HG03558 (cell line): ENCODE results near the gene NAT8L.

Source experiments
- ATAC-seq: cut with Tn5 transposase; IDR thresholded peaks from one replicate; pipeline ENCODE4 v1.9.1; 2021; ENCODE audit warnings: moderate number of reproducible peaks; ENCODE audit not compliant: unreplicated experiment; ENCODE audit errors: extremely low read depth

The NAT8L gene

DNA sequence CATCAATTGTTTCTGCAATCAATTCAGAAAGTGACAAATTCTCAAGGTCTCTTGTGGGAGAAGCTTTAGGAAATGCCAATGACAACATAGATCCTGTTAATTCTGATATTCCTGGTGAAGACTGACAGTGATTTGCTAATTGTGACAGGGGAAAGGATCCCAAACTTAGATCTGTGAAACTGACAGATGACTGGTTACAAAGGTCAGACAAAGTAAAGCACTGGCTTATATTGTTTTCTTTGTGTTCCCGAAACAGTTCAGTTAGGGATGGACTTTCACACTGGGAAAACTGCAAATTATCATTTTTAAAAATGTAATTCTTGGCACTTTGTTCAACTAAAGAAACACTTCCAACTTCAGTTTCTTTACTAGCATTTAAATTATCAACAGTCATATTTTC, 30.1 kb downstream of the NAT8L start:
- ATAC-seq, result no peak

DNA sequence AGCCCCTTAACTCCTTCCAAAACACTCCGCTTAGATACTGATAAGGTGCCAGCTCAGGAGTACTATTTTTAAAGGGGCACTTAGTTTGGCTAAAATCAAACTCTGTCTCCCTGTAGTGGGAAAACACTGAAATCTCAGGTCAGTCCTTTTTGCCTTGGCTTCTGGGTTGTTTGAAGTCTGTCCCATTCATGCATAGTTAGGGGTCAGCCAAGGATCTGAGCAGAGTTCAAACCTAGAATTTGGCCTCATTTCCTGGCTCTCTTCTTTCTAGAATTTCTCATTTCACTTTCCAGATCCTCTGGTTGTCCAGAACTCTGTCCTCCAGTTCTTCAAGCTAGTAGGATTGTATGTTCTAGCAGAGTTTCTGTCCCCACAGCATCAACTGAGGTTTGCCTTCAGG, 31.5 kb downstream of the NAT8L start:
- ATAC-seq, result no peak

DNA sequence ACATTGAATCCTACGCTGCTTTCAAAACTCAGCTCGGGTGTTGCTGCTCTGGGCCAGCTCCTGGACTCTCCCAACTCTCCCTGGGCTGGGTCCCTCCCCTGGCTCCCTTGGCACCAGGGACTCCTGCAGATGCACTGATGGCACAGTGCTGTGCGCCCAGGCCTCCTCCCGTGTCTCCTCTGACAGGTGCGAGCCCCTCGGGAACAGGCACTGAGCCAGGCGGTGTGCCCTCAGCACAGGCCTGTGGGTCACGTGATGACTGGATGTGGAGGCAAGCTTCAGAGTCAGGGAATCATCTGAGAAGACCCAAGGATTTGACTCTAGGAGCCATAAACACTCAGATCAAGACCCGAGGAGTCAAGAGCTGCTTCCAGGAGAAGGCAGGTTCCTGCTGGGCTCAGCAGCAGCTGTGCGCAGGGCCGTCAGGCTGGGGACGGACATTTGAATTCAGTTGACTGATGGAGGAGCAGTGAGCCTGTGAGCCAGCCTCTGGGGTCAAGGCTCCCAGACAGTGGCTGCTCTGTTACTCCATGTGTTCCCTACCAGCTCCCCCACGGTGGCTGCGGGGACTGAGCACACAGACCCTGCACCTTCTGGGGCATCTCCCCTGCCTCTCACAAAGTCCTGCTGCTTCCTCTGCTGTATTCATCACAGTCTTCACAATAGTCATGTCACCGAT, 33.0 kb downstream of the NAT8L start:
- ATAC-seq, result no peak

DNA sequence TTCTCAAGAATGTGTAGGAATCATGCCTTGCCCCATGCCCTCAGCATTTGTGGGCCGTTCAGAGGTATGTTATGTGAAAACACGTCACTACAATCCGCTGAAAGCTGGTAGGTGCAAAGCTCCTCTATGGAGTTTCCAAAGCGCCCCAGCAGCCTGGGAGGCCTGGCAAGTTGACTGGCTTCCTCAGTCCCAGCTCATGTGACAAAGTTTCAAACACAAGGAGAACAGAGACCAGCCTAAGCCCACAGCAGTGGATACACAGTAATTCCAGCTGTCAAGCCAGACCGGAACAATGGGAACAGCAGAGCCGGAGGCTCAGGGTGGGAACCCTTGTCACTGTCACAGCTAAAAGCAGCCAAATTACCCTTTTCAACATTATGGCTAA, 33.5 kb downstream of the NAT8L start:
- ATAC-seq, result no peak

DNA sequence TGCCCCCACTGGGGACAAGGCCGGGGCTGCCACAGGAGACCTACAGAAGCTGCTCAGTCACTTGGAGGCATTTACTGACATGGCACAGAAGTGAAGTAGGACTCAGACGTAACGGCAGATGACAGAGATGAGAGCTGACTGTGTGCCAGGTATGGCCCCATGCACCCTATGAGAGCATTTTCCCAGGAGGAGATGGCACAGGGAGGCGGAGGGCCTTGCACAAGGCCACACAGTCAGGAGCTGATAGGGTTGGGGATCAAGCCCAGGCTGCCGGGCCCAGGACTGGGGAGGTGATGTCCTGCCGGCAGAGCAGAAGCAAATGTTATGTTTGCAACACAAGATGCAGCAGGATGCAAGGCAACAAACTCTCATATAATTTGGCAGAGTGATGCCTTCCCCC, 34.1 kb downstream of the NAT8L start:
- no peak for ATAC-seq

DNA sequence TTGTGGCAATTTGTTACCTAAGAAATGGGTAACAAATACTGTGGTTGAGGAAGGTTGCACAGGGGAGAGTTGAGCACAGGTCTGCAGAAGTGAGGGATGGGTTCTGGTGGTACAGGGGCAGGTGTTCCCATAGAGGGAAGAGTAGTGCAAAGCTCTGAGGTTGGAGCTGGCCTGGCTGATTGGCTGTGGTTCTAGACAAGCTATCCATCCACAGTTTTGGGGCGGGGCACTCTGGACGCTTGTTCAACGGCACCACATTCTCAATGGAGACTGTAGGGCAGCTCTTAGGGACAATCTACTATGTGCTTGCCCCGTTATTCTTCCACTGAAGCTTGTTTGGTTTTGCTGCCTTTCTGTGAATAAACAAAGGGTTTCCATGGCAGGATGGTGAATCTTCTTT, 35.4 kb downstream of the NAT8L start:
- ATAC-seq, result no peak

DNA sequence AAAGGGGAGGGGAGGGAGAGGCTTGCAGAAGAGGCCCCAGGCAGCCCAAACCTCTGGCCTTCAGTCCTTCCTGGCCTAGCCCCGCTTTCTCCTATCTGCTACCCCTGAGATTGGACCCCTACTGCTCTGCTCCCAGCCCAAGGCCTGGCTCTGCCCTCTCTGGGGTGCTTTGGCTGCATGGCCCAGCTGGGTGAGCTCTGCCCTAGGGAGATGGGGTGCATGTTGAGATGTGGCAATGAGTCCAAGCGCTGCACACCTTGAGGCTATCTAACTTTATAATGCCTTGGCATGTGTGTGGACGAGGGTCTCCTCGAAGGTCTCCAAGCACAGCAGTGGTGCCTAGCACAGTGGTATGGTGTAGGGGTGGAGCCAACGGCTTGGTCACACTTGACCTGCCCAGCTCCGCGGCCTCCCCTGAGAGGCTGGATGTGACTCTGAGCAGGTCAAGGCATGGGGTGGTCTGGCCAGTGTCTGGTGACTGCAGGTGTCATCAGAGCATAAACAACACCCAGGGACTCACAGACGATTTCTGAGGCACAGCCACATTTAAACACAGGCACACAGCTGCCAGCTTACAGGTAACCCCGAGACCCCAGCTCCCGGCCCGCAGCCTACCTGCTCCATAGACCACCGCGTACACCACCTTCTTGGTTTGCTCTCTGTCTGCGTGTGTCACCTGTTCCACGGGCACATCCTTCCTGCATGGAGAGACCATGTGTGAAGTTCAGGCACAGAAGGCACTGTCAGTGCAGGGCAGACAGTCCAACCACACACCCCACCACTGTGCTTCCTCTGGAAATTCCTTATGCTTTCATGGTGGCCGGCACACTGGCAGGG, 36.3 kb downstream of the NAT8L start:
- no peak for ATAC-seq

DNA sequence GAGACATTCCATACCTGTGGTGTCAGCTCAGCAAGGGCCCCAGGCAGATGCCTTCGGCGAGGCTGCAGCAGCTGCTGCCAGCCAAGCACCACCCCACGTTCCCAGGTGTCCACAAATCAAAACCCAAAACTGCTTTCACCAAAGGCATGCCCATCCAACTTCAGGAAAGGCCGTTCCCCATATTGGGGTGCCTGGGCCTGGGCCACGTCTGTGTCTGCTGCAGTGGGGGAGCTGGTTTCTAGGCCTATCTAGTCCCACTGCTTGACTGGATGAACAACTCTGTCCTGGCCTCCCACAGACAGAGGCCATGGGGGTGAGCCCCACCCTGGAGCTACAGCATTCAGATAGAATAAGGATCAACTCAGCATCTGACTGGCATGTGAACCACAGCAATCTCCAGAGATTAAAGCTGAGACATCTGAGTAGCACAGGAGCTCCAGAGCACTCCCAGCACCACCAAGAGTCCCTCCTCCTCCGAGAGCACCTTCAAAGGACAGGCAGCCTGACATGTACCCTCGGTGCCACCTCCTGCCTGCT, 37.0 kb downstream of the NAT8L start:
- ATAC-seq, result no peak

DNA sequence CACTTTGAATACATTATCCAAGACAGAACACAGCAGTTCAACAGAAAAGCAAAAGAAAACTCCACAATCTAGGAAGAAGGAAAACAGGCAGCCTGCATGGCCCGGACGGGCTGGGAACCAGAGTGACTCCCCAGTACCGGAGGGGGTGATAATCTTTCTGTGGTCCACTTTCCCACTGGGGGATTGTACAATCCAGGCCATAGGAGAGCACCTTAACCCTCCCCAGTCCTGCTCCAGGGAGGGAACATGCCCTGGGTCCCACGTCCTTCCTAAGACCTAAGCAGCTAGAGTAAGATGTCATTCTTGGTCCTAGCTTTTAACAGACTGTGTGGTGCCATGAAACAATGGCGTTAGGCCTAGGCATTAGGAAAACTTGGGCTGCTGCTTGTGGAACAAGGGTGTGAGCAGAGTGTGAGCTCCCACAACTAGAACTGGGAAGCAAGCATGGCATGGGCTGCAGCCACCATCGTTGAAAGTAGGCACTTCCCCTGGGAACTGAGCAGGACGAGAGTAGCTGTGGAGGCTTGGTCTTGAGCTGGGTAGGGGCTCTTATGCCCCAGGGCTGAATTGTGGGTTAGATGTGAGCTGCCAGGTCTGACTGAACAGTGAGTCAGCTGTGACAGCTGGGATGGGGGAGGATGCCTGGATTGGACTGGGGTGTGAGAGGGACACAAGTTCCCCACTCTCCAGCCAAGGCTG, 42.4 kb downstream of the NAT8L start:
- no peak for ATAC-seq

DNA sequence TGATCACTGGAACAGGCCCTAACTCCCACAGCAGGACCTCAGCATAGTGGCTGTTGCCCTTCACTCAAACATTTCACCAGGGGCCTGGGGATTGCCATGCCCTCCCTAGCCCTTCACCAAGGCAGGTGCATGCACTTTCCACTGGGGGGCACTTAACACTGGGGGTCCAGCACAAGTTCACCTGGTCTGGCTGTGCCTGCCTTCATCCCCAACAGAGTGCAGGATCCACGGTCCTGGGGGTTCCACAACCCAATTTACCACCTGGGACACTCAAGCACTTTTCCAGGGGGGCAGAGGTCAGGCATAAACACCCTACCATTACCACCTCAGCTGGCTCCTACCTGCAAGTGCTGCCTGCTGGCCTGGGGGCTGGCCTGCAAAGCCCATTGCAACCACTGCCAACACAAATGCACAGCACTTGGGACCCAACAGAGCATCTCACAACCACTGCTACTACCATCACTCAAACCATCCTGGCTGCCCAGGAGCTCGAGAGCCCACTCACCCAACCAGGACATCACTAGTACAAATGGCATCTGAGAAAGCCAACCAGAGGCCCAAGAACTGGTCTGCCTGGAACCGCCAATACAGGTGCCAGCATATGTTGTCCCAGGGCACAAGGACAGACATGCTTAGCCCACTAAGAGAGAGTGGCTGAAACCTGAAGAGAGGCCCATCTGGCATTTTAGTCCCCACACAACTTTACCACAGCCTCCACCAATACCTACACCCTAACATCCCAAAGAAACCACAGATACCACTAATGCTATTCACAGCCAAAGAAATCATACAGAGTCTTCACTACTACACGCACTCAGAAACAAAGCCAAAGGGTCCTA, 43.1 kb downstream of the NAT8L start:
- ATAC-seq, result no peak

DNA sequence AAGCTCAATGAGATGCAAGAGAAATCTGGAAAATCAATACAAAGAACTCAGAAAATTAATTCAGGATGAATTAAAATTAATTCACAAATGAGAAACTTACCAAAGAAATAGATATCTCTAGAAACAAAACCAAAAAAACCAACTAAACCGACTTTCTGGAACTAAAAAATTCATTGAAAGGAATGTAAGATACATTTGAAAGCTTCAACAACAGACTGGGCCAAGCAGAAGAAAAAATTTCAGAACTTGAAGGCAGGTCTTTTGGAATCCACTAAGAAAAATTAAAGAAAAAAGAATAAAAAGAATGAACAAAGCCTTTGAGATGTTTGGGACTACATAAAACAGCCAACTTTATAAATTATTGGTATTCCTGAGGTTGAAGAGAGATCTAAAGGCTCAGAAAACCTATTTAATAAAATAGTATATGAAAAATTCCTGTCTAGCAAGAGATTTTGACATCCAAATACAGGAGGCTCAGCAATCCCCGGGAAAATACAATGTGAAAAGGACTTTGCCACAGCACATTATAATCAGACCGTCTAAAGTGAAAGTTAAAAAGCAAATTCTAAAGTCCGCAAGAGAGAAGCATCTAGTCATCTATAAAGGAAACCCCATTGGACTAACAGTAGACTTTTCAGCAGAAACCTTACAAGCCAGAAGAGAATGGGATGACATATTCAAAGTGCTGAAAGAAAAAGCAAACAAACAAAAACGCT, 44.2 kb downstream of the NAT8L start:
- ATAC-seq, result no peak

DNA sequence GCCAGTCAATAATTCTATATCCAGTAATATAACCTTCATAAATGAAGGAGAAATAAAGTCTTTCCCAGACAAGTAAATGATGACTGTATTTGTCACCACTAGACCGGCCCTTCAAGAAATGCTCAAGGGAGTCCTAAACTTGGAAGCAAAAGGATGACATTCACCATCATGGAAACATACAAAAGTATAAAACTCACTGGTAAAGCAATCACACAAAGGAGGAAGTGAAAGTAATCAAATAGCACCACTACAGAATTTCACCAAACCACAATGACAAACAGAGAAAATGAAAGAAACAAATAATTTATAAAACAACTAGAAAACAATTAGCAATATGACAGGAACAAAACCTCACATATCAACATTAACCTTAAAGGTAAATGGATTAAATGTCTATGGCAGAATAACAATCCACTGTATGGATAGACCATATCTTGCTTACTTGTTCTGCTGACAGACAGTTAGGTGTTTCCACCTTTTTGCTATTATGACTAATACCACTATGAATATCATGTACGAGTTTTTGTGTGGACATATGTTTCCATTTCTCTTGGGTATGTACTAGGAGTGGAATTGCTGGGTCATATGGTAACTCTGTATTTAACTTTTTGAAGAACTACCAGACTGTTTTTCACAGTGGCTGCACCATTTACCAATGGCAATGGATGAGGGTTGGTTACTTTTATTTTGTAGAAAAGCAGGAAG, 44.9 kb downstream of the NAT8L start:
- no peak for ATAC-seq

DNA sequence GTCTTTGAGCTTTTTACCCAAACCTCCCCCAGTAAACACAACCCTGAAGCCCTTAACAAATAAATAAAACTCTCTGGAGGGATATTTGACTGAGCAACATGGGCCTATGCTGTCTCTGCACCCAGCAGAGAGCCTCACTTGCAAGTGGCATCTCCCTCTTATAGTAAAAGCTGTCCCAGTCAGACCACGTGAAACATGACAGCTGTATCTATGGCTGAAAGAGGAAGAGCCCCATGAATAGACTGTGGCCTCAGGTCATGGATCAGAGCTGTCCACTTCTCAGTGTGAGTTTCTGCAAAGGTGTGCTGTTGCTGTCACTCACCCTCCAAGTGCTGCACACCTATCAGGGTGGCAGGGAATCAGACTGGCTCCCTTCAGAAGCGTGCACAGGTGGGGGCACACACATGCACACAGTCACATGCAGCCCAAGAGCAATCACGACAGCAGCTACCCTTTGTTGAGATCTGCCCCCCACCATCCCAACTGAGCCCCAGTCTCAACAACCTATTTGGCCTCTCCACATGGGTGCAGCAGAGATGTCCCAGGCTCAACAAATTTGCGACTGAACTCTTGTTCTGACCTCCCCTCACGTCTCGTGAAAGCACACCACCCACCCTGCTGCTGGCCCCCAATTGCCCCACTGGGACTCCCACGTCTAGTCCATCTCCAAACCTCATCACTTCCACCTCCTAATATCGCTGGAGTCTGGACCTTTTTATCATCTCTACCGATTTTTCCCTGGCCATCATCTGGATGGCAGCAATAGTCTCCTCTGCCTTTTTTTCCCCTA, 45.6 kb downstream of the NAT8L start:
- ATAC-seq, result no peak

DNA sequence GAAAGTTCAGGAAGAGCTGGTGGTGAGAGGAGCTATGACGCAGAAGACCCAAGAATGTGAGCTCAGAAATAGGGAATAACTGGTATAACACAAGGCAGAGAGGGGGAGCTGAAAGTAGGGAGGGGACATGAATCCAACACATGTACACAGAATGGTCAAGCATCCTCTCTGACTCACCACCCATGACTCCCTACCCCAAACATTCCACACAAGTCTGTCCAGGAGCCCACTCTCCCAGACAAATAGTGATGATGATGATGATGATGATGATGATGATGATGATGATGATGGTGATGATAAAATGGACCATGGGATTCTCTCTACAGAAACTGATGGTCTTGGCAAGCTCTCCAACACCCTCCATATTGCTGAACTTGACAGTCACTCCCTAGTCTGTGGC, 46.4 kb downstream of the NAT8L start:
- no peak for ATAC-seq

DNA sequence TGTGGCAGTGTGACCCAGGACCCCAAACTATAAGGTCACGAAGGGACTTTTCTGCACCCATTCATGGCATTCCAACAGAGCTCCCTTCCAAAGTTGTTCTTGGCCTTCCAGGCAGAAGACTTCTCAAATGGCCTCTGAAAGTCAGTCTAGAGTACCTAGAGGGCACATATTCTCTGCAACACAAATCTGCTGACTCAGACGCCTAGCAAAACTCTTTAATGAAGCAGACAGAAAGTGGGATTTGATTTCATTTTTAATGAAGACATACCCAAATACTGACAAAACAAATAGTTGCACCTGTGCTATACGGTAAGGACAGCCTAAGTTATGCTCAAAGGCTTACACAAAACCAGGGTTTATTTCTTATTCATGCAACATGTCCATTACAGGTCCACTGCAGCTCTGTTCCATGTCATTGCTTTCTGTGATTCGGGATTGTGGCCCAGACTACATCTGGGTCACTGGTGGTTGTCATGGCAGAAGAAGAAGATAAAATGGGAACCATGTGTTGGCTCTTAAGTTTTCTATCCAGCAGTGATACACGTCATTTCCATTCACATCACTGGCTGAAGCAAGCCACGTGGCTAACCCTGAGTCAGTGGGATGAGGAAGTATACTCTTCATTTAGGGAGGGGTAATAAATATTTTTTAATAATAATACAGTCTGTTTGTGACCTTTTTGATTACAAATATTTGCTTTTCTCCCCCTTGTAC, 57.7 kb downstream of the NAT8L start:
- ATAC-seq, result no peak
